ENCODE data around the gene WDR41.

Gene WDR41

DNA sequence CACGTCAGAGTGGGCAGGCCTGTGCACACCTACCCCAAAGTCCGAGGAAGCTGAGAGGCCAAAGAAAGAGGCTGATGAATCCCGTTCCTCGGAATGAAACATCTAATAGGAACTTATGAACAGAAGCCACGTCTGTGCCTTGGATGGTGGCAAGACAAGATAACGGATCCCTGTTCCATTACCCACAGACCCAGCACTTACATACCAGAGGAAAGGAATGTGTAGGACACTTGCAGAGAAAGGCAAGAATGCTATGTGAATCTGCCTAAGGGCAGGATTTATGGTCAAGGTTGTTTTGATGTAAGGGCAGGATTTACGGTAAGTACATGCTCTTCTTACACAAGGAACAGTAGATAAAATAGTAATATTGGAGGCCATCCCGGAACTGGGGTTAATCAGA is 93.2 kb downstream of the WDR41 start:
- intact Hi-C loops (cut with DNase I; ENCODE audit: low total_unique reads) = no loop called here
- TF ChIP-seq, protein P1, sequence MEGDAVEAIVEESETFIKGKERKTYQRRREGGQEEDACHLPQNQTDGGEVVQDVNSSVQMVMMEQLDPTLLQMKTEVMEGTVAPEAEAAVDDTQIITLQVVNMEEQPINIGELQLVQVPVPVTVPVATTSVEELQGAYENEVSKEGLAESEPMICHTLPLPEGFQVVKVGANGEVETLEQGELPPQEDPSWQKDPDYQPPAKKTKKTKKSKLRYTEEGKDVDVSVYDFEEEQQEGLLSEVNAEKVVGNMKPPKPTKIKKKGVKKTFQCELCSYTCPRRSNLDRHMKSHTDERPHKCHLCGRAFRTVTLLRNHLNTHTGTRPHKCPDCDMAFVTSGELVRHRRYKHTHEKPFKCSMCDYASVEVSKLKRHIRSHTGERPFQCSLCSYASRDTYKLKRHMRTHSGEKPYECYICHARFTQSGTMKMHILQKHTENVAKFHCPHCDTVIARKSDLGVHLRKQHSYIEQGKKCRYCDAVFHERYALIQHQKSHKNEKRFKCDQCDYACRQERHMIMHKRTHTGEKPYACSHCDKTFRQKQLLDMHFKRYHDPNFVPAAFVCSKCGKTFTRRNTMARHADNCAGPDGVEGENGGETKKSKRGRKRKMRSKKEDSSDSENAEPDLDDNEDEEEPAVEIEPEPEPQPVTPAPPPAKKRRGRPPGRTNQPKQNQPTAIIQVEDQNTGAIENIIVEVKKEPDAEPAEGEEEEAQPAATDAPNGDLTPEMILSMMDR (IDR thresholded peaks at IDR 0.05) = no peak
- no peaks in the 10 kb centered on the region for H3K36me3 ChIP-seq
- H3K4me3 ChIP-seq = no peak overlapping the region
- H3K4me1 ChIP-seq = peaks cover 0 to 11% (median 4%) of the 10 kb centered on the region in 4 donors
- DNase-seq = no peak
- H3K27me3 ChIP-seq = no peaks in the 10 kb centered on the region
- H3K27ac ChIP-seq = no peak overlapping the region
- H3K9me3 ChIP-seq = no peaks in the 10 kb centered on the region

DNA sequence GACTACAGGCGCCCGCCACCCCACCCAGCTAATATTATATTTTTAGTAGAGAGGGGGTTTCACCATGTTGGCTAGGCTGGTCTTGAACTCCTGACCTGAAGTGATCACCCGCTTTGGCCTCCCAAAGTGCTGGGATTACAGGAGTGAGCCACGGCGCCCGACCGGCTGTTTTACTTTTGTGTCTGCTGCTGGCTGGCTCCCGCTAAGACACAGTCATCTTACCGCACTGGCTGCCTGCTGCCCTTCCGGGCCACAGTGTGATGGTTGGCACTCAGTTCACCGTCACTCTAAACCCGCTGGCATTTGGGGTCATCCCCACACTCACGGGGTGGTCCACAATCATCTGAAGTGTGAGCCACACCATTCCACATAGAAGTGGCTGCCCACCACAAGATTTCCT is 93.7 kb downstream of the WDR41 start:
- Histone ChIP-seq H3K4me1 (peaks cover 0 to 11% (median 4%) of the 10 kb centered on the region in 4 donors), H3K36me3 (no peaks in the 10 kb centered on the region), H3K9me3 (no peaks in the 10 kb centered on the region), H3K27ac (no peak overlapping the region), H3K27me3 (no peaks in the 10 kb centered on the region), H3K4me3 (no peak overlapping the region)
- intact Hi-C loops (cut with DNase I; ENCODE audit: low total_unique reads) = no loop called here
- TF ChIP-seq, protein P1 (IDR thresholded peaks at IDR 0.05) = no peak
- no peak for DNase-seq

DNA sequence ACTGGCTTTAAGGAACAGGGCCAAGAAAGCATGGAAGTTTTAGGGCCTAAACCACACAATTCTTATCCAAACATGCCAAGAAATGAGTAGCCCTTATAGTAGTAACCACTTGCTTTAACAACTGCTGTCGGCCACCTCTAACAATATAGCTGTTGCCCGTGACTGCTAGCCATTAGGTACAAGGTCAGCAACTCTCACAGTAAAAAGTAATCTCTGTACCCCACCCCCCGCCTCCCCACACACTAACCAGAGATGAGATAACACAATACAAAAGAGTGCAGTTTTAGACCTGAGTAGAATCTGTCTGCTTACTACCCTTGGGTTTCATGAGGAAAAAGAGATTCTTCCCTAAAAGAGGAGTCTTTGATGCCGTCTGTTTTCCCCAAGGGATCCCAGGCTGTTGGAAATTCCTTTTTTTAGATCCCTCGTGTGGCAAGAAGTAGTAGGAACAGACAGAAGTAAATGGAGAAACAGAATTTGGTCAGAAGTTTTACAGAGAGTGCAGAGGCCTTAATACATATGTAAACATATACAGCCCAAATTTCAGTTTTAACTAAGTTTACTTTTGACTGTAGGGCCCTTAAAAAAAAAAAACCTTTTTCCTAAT is 94.3 kb downstream of the WDR41 start:
- Histone ChIP-seq H3K27me3 (no peaks in the 10 kb centered on the region), H3K4me3 (no peak overlapping the region), H3K27ac (no peak overlapping the region), H3K36me3 (no peaks in the 10 kb centered on the region), H3K4me1 (peaks cover 0 to 18% (median 4%) of the 10 kb centered on the region in 4 donors), H3K9me3 (no peaks in the 10 kb centered on the region)
- TF ChIP-seq, protein P1 (IDR thresholded peaks at IDR 0.05) = no peak
- DNase-seq = no peak
- intact Hi-C loops (cut with DNase I; ENCODE audit: low total_unique reads) = no loop called here

DNA sequence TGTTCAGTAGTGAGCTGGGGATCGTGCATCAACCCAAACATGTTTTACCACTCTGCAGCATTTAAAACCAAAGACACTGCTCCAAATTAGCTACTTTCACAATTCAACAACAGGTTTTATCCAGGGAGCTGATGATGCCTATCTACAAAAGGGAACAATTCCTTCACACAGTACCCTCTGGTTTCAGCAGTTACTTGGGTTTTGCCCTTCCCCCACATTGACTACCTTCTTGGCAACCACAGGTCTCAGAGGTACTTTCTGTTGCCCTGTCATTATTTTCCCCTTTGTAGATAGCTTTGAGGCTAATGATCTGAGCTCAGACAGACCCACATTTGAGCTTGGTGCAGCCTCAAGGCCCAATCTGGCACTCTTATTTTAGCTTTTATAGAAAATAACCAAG is 96.1 kb downstream of the WDR41 start:
- no peak overlapping the region for H3K4me3 ChIP-seq
- no peaks in the 10 kb centered on the region for H3K36me3 ChIP-seq
- H3K27me3 ChIP-seq = no peaks in the 10 kb centered on the region
- intact Hi-C loops (cut with DNase I; ENCODE audit: low total_unique reads) = no loop called here
- TF ChIP-seq, protein P1 (IDR thresholded peaks at IDR 0.05) = no peak
- DNase-seq = no peak
- H3K4me1 ChIP-seq = peaks cover 0 to 19% (median 5%) of the 10 kb centered on the region in 4 donors
- no peaks in the 10 kb centered on the region for H3K9me3 ChIP-seq
- no peak overlapping the region for H3K27ac ChIP-seq

DNA sequence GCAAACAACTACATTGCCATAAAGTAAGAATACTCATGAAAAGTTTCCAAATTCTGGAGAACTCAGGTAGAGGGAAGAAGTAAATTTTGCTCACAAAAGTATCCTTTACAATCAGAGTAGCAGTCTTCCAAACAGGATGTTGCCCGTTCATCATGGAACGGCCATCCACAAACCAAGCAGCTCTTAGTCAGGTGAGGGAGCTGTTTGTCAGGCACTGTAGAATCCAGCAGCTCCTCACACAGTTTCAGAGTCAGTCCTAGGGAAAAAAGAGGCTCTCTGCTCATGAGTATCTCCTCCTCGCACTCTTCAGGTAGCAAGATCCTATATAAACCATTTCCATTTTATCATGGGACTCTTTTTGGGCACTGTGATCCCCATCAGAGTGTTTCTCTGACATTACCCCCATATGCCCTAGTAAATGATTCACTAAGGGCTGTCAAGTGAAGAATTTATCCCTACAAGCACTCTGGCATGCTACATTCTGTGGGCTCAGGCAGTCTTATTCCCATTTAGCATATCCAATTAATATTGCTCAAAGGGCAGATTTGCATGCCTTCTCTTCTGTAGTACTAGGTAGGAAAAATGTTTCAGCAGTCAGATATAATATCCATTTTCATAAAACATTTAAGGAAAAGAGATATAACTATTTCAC is 97.9 kb downstream of the WDR41 start:
- intact Hi-C loops (cut with DNase I; ENCODE audit: low total_unique reads) = no loop called here
- Histone ChIP-seq H3K9me3 (no peaks in the 10 kb centered on the region), H3K36me3 (no peaks in the 10 kb centered on the region), H3K27me3 (no peaks in the 10 kb centered on the region), H3K4me1 (peaks cover 0 to 29% (median 9%) of the 10 kb centered on the region in 4 donors), H3K27ac (no peak overlapping the region), H3K4me3 (no peak overlapping the region)
- DNase-seq = no peak
- TF ChIP-seq, protein P1 (IDR thresholded peaks at IDR 0.05) = no peak
